Eye (tissue), 1 donor: ENCODE results near the gene ADCYAP1R1.

Source experiments
- DNase-seq: peaks from one replicate; pipeline ENCODE4 v3.0.0-alpha.2; 2015

The ADCYAP1R1 gene

DNA sequence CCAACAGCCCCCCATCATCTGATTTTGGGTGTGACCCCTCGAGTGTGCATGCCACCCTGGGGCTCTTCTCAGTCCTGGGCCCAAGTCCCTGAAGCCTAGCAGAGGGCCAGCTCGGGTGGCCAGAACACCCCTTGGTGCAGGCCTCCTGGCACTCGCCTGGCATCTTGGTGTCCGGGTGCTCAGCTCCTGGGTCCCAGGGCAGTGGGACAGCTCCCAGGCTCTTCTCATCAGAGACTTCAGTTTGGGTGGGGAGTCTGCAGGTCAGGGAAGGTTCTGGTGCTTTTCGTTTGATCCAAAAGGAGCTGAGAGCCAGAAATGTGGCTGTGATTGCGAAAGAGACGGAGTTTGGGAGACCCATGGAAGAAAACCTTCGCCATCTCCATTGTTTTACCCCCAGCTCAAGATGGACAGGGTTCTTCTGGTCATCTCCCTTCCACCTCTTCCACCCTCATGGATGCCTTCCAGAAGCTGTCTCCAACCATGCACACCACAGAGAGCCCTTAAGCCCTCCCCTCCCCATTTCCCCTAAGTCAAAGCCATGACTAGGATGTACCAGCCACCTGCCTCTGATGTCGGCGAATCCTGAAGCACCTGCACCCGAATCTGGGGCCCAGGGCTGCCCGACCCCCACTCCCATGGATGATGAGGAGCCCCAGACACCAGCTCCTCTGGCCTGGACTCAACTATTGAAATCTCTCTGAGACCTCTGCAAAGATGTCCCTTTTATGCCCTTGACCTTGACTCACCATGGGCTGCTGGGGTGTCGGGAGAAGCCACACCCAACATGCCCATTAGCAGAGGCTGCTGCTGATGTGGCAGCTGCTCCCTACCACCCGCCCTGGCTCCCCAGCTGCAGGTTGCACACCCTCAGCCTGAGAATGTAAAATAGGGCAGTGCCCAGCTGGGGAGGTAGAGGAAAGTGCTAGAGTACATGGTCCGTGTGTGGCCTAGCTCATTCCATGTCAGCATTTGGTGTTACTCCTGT is 55.3 kb downstream of the ADCYAP1R1 start:
- no peak for DNase-seq

DNA sequence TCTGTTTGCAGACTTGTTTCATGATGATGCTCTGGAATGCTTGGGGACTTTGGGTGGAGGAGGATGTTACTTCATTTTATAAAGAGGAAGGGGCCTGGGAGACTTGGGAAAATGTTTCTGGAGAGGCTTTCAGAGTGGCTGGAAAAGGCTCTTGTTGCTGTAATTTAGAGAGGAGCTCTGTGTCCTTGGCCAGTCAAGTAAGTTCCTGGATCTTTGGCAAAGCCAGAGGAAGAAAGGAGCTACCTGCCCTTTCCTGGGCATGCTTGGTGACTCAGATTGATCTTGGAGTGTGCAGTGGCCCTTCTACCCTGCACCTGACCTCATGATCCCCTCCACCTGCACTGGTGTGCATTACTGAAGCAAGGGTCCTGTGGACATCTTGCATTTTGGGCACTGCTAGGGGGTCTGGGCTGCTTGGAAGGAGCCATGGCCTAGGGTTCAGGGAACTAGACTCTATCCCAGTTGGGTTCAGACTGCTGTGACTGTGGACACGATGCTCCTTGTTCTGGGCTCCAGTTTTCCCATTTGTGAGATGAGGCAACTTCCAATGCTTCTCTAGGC is 56.1 kb downstream of the ADCYAP1R1 start:
- DNase-seq, result no peak

DNA sequence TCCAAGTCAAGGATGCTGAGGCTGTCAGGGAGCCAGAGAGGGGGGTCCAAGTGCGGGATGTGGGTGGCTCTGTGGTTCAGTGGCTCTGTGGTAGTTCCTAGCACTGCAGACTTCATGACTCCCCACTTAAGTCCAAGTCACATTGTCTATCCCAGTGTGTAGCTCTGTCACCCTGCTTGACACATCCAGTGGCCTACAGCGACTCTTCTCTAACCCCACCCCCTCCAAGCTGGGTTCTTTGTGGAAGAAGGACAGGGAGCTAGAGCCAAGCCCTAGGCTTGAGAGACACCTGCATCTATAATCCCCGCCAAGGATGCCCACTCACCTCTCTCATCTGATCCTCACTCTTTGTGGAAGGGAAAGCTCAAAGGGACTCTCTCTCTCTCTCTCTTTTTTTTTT is 57.6 kb downstream of the ADCYAP1R1 start:
- DNase-seq, result no peak

DNA sequence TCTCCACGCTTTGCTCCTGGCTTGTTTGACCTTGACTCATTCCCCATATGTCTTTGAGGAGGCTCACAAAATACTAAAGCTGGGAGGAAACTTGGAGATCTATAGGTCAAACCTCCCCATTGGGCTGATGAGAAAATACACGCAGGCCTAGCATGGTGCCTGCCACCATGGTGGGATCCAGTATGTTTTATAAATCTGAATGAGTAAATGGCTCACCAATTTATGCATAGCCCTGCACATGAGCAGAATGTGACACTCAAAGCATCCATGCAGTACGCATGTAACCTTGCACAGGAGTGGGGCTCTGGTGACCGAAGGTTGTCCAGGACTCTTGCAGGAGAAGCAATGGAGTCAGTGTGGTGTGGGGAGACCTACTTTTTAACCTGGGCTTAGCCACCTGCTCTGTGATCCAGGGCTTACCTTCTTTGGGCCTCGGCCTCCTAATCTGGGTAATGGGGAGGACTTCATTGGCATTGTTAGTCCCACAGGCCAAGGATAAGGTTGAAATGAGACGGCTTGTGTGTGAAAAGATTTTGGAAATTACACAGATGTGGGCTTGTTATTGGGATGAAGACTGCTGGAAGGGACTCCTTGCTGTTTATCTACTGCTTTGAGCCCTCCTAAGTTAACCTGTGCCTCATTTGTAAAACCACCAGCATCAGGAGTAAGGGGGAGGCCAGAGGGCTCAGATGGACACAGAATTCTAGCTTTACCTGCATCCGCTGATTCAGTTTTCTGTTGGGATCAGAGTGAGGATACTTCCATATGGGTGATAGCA is 58.4 kb downstream of the ADCYAP1R1 start:
- no peak for DNase-seq

DNA sequence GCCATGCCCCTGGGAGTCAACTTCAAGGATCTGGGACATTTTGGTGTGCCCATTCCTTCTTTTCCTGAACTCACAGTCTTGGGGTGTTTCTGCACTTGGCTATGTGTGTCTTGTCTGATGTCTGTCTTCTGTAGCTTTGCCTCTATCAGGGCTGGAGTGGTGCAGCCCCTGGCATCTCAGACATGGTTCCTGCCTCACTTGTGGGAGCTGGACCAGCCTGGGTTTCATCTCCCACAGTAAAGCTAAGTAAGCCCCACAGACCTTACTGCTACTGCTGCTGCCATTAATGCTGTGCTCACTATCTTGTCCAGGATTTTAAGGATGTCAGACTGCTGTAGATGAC is 59.0 kb downstream of the ADCYAP1R1 start:
- DNase-seq, result no peak

DNA sequence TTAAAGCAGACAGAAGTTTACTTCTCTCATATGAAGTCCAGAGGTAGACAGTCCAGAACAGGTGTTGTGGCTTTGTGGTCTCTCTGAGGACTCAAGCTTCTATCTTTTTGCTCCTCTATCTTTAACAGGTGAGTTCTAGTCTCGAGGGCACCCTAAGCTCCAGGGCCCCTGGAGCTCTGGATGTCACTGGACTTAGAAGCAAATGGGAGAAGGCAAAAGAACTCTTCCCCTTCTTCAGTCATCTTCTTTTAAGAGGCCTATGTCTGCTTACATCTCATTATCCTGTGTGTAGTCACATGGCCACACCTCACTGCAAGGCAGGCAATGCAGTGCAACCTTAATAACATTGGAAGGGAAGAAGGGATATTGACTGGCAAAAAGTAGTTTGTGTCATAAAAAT is 61.6 kb downstream of the ADCYAP1R1 start:
- no peak for DNase-seq

DNA sequence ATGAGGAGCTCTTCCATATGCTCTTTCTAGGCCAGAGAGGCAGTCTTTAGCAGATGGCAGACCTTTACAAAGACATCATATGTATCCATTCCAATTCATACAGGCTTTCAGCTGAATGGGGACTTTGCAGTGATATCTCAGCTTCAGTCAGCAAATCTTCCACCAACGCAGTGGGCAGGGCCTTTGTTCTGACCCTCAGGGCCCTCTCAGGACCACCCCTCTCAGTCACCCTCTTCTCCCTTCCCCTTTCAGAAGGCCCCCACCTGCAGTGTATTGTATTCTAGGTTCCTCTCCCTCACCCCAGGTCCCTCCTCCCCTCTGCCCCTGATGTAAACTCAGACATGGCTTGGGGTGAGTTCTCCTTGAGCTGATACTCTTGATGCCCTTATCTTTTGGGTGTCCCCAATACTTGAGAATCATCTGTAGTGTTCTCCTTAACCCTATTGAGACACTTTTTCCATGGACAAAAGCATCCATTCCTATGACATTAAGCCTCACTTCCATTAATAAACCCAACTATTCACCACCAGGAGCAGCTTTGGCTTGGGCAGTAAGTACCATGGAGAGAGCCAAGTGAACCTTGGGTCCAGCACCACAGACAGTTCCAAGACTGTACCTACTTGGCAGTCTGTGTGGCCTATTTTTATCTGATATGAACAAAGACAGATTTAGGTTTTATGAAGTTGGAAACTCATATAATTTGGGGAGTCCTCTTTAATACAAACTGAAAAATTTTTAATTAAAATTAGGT is 62.7 kb downstream of the ADCYAP1R1 start:
- peak; percentile 52 for DNase-seq

DNA sequence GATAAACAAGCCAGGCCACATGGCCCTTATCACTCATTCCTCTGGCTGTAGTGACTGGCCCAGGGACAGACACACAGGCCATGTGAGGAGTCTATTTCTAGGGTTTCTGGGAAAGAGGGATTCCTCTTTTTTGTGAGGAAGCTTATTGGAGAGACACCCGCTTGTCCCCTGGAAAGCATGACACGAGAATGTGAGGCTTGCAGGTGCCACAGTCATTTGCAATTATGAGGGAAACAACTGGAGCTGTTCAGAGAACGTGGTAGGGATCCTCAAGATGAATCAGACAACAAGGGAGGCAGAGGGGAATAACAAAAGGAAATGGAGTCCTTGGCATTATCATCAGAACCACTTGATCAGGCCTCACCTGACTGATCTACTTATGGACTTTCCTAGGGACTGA is 64.5 kb downstream of the ADCYAP1R1 start:
- DNase-seq, result no peak

DNA sequence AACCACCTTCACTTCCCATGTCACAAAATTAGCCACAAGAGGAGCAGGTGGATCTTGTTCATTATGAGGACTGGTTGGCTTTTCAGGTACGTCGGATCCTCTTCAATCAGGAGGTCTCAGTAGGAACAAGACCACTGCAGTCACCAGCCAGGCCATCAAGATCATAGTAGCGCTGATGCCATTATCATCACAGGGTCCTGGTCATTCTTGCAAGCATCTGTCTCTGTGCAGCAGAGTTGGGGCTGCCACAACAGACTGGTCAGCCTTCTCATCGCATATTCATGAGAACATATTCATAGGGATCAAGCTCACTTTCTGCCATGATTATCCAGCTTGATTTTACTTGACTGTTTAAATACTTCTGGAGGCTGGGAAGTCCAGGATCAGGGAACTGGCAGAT is 67.1 kb downstream of the ADCYAP1R1 start:
- DNase-seq, result no peak

DNA sequence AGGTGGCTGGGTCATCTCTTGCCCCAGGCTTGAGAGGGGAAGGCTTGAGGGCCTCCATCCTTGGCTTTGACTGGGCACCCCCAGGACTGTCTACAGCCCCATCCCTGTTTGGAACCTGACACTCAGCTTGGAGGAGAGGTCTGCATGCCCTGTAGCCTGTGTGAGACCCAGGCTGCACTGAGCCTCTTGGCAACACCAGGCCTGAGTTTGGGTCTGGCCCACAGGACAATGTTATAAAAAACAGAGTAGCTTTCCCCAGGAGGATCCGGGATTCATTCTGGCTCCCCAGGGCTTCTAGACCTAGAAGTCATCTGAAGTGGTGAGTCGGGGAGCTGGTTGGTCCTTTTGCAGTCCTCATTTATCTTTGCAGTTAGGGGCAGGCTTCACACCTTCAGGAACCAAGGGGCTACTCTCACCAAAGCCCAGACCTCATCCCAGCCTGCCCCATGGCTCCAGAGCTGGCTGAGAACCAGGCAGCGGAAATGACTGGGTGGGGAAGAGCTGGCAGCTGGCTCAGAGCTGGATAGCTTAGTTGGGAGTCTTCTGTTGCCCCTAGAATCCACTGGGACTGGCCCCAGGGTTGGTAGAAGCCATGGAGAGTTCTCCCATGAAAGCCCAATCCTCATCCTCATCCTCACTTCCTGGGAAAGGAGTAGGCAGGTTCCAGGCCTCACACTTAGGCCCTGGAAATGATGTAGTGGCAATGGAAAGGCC is 68.8 kb downstream of the ADCYAP1R1 start:
- DNase-seq, result no peak

DNA sequence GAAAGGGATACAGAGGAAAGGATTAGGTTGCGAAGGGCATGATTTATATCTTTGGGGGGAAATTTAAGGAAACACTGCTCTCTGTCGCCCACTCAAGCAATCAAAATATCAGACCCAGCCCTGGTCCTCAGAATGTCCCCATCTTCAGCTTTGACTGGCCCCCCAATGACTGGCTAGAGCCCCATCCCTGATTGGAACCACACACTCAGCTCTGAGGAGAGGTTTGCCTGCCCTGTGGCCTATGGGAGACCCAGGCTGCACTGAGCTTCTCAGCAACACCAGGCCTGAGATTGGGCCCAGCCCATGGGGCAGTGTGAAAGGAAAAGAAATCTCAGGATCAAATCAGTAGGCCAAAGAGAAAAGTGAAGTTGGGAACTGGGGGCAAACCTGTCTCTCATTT is 69.5 kb downstream of the ADCYAP1R1 start:
- DNase-seq, result no peak

DNA sequence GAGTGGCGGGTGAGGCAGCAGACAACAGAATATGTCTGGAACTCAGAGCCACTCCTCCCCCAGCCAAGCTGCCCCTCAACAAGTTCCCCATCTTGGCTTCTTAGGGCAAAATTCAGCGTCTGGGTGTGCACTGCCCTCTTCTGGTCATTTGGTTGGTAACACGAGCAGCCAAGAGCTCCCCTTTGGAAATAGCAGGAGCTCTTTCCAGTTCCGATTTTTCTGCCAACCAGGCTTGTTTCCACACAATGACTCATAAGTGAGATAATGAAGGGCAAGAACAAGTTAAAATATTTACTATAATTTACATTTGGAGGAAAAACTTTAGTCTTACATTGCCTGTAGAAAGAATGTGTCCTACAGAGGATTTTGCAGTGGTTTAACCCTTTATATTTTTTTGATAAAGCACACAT is 70.5 kb downstream of the ADCYAP1R1 start:
- peak; percentile 91 for DNase-seq

DNA sequence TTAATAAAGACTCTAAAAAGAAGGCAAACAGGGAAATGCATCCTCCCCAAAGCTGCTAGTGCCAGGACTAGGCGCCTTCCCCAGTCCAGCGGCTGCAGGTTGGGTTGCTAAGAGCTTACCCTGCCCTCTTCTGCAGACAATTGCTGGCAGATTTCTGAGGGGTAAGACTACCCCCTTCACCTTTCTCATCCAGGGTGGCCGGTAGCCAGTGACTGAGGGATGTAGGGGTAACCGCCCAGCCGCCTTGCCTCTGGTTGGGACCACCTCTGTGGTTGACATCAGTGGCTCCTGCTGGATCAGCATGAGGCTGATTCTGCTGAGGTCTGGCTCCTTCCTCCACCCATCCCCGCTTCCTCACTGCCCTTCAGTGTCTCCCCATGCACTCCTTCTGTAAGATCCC is 71.2 kb downstream of the ADCYAP1R1 start:
- DNase-seq, result no peak

DNA sequence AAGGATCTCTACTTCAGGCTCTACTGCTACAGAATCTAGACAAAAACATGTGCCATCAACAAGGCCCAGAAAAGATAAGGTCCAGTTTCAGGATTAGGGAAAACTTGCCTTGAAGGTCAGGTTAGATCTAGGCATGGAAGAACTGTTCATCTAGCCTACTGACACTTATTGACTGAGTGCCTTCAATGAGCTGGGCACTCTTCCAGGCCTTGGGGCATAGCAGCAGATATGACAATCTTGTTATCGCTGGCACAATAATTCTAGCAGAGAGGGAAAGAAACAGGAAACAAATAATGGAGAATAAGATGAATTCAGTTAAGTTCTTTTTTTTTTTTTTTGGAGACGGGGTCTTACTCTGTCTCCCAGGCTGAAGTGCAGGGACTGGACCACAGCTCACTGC is 71.6 kb downstream of the ADCYAP1R1 start:
- DNase-seq, result no peak

DNA sequence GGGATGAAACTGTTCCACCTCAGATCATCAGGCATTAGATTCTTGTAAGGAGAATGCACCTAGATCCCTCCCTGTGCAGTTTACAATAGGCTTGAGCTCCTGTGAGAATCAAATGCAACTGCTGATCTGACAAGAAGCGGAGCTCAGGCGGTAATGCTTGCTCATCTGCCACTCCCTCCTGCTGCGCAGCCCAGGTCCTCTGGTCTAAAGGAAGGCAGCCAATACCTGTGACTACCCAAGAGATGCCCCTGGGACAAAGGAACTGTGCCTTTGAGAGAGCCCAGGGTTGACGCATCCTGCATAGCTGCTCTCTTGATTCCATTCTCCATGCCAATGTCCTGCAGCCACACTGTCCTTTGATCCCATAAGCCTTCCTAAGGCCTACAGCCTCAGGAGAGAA is 73.1 kb downstream of the ADCYAP1R1 start:
- no peak for DNase-seq

DNA sequence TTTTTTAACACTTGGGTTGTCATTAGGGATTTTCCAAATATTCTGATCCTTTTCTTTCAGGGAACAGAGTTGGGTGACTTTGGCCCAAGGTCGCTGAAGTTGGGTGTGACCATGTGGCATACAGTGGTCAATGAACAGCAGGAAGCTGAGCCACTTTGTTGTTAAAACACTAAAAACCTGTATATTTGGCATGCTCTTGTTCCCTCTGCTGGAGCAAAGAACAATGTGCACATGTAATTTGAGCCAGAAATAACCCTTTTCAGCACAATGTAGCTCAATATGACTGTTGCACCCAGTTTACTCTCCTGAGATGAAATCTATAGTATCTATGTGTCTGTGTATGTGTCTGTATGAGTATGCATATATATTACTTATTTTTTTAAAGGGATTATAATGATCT is 74.9 kb downstream of the ADCYAP1R1 start:
- DNase-seq, result peak; percentile 21

DNA sequence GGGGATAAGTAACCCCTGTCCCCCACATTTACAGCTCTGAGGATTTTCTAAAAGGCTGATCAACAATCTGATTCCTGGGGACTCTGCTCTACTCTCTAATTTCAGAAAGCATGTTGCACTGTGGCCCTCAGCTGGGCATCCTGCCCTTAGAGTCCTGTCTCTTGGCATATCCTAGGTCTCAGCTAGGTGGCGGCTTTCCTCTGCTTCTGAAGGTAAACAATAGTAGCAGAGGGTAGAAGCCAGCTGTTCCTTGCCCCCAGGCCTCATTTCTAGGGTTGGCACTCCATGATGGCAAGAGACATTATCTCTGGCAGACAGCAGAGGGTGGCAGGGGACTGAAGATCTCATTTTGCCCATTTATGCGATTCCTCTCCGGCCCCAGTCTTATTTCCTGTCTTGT is 77.0 kb downstream of the ADCYAP1R1 start:
- DNase-seq, result no peak

DNA sequence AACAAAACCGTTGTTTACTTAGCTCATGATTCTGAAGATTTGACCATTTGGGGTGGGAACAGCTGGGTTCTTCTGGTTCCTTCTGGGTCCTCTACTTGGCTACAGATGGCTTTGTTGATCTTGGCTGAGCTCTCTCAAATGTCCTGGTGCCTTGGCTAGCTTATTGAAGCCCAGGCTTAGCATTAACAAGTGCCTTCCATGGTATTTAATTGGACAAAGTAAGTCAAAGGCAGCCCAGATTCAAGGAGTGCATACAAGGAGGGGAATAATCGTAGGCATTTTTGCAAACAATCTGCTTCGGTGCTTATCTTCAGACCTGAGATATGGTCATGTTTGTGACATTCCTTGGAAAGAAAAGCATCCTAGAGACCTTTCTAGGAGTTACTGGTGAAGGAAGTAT is 81.4 kb downstream of the ADCYAP1R1 start:
- no peak for DNase-seq

DNA sequence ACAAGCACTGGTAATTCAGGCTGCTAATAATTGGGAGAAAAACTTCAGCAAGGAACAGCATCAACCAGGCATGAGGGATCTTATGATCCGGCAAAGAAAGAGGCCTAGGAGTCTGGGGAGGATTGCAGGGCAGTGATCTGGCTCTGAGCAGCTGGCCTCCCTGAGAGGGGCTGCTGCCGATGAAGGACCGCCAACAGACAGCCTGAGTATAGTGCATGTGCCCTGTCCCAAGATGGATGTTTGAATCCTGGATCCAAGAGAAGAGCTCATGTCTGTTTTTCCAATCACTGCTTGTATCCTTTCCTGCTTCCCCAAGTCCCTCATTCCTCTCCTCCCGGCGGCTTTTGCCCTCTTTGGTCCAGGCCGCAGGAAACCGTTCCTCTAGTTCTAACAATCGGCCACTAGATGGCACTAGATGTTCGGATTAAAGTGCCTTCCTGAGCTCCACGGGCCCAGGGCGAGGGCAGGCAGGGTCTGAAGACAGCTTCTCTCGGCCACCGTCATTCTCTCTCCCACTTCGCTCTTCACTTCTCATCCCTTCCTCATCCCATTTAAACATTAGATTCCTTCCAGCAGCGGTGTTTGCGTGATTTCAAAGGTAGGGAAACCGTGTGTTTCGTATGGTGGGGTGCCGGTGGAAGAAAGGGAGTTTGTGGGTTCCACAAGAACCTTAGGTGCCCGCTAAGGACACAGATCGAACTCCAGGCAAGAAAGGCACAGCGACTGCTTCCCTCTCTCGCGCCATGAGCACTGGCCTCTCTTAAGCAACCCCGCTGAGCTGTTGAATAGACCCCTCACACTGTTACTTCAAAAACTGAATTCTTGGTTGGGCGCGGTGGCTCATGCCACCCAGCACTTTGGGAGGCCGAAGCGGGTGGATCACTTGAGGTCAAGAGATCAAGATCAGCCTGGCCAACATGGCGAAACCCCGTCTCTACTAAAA is 82.4 kb downstream of the ADCYAP1R1 start:
- DNase-seq, result peak; percentile 96

DNA sequence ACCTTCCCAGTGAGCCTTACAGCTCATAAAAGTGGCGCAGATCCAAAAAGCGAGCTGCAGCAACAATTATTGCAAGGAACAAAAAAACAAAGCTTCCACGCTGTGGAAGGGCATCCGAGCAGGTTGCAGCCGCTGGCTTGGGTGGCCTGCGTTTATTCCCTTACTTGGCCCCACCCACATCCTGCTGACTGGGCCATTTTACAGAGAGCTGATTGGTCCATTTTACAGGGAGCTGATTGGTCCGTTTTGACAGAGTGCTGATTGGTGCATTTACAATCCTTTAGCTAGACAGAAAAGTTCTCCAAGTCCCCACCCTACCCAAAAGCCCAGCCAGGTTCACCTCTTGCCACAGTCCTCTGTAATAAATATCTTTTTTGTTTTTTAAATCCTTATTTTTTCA is 85.1 kb downstream of the ADCYAP1R1 start:
- no peak for DNase-seq

DNA sequence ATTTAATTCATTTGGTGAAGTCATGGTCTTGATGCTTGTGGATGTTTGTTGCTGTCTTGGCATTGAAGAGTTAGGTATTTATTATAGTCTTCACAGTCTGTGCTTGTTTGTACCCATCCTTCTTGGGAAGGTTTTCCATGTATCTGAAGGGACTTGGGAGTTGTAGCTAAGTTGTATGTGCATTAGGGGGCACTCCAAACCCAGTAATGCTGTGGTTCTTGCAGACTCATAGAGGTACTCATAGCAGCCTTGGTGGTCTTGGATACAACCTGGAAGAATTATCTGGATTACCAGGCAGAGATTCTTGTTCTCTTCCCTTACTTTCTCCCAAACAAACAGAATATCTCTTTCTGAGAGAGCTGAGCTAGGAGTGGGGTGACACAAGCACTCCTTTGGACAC is 93.2 kb downstream of the ADCYAP1R1 start:
- no peak for DNase-seq
